Measurements from ENCODE around the gene GSTM4.

DNA sequence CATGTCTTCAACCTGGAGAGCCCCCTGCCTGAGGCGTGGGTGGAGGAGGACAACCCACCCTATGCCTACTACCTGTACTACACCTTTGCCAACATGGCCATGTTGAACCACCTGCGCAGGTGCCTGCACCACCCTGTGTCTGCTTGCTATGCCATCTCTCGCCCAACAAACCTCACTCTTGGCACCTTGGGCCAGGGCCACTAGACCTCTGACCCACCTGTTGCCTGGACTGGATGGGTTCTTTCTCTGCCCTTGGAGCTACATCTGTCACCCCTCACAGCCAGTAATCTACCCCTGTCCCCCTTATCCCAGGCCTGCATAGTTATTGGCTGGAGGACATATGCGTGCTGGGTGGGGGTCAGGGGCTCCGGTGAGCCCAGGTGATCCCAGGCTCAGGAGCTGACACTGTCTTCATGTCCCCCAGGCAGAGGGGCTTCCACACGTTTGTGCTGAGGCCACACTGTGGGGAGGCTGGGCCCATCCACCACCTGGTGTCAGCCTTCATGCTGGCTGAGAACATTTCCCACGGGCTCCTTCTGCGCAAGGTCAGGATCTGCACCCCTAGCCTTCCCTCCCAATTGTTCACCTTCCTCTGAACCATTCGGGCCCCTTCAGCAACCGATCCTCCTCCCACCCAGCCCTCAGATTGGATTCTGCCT is 26.4 kb upstream of the GSTM4 start:
- TF ChIP-seq, protein P1, sequence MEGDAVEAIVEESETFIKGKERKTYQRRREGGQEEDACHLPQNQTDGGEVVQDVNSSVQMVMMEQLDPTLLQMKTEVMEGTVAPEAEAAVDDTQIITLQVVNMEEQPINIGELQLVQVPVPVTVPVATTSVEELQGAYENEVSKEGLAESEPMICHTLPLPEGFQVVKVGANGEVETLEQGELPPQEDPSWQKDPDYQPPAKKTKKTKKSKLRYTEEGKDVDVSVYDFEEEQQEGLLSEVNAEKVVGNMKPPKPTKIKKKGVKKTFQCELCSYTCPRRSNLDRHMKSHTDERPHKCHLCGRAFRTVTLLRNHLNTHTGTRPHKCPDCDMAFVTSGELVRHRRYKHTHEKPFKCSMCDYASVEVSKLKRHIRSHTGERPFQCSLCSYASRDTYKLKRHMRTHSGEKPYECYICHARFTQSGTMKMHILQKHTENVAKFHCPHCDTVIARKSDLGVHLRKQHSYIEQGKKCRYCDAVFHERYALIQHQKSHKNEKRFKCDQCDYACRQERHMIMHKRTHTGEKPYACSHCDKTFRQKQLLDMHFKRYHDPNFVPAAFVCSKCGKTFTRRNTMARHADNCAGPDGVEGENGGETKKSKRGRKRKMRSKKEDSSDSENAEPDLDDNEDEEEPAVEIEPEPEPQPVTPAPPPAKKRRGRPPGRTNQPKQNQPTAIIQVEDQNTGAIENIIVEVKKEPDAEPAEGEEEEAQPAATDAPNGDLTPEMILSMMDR (IDR thresholded peaks at IDR 0.05) = no peak
- no peak for TF ChIP-seq POLR2AphosphoS5 (IDR thresholded peaks at IDR 0.05)
